Left ventricle myocardium inferior (tissue), 1 donor: Measurements from ENCODE around the gene SLC22A14. TPM values are rescaled to one million over a fixed set of nuclear protein-coding genes. Genes with fewer than 3 reads are reported as not detected.

Experiments used
- DNase-seq: peaks from one replicate; pipeline ENCODE4 v3.0.0-alpha.2; 2020
- H3K27ac ChIP-seq: fragments of 200-600 bp; replicated peaks from 2 replicates; pipeline ENCODE4 v1.8.0; 2021
- H3K27me3 ChIP-seq: fragments of 200-600 bp; 2 replicates; pipeline ENCODE4 v1.8.0; 2021; ENCODE audit warnings: low read depth
- H3K36me3 ChIP-seq: fragments of 200-600 bp; 2 replicates; pipeline ENCODE4 v1.8.0; 2021
- H3K4me1 ChIP-seq: fragments of 200-600 bp; 2 replicates; pipeline ENCODE4 v1.8.0; 2021
- H3K4me3 ChIP-seq: fragments of 200-600 bp; 2 replicates; pipeline ENCODE4 v1.8.0; 2021; ENCODE audit warnings: mild to moderate bottlenecking, moderate library complexity
- H3K9me3 ChIP-seq: fragments of 200-600 bp; replicated peaks from 2 replicates; pipeline ENCODE4 v1.8.0; 2021
- intact Hi-C: fragments of 100-400 bp; cut with micrococcal nuclease; formaldehyde crosslinking; loops from one replicate; pipeline ENCODE4 v1.11.0; 2022
- total RNA-seq: library from RNA; stranded (reverse); fragmentation: NEBNext Ultra II Directional; extraction: Animal tissue kit (Norgen Biotek cat#: 25700); gene quantifications from one replicate; pipeline ENCODE4 v1.2.1, GENCODE V29; 2021
- TF ChIP-seq, protein P1 (sequence below): fragments of 200-600 bp; IDR thresholded peaks from 2 replicates; pipeline ENCODE4 v1.8.0; 2021; ENCODE audit warnings: antibody characterized with exemption, mild to moderate bottlenecking, borderline replicate concordance
- donor health status: DM: no; HTN: yes; CAD: no; lungs with severe emphysema.

SLC22A14 gene
- total RNA-seq, 1 donor from 2014 or later, result not detected

DNA sequence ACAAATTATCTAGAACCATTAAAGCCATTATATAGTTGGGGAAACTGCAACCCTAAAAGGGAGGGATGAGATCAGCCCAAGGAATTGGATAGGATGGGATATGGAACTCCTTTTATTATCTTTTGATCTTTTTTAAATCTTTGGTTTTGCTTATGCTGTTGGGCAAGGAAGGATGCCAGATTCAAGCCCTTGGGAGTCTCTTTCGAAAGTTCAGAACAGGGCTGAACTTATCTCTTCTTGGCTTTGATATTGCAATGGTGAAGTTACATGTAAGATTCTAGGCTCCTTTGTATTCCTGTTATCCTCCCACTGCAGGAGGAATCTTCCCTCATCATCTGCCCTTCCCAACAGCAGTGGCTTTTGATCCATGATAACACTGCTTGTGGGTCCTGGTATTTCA lies 26.5 kb upstream of the SLC22A14 start:
- intact Hi-C loops, result no loop called here
- H3K27me3 ChIP-seq, result no peaks in the 10 kb centered on the region
- H3K27ac ChIP-seq, result no peak overlapping the region
- H3K36me3 ChIP-seq, result peaks cover 45% of the 10 kb centered on the region
- DNase-seq, result no peak
- H3K4me1 ChIP-seq, result peaks cover 7% of the 10 kb centered on the region
- TF ChIP-seq, protein P1, sequence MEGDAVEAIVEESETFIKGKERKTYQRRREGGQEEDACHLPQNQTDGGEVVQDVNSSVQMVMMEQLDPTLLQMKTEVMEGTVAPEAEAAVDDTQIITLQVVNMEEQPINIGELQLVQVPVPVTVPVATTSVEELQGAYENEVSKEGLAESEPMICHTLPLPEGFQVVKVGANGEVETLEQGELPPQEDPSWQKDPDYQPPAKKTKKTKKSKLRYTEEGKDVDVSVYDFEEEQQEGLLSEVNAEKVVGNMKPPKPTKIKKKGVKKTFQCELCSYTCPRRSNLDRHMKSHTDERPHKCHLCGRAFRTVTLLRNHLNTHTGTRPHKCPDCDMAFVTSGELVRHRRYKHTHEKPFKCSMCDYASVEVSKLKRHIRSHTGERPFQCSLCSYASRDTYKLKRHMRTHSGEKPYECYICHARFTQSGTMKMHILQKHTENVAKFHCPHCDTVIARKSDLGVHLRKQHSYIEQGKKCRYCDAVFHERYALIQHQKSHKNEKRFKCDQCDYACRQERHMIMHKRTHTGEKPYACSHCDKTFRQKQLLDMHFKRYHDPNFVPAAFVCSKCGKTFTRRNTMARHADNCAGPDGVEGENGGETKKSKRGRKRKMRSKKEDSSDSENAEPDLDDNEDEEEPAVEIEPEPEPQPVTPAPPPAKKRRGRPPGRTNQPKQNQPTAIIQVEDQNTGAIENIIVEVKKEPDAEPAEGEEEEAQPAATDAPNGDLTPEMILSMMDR, result no peak
- H3K9me3 ChIP-seq, result no peaks in the 10 kb centered on the region
- H3K4me3 ChIP-seq, result no peak overlapping the region

DNA sequence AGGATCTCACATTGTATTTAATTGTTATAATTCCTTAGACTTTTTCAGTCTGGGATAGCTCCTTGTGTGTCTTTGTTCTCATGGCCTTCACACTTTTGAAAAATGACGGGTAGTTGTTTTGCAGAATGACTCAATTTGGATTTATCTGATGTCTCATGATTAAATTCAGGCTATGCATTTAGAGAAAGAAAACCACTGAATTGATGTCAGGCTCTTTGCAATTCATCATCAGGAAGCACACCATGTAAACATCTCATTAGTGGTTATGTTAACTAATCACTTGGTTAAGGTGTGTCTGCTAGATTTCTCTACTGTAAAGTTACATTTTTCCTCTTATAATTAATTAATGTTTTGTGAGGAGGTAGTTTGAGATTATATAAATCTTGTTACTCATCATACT lies 24.5 kb upstream of the SLC22A14 start:
- H3K4me1 ChIP-seq, result peaks cover 7% of the 10 kb centered on the region
- H3K27me3 ChIP-seq, result no peaks in the 10 kb centered on the region
- no peak for DNase-seq
- TF ChIP-seq, protein P1, result no peak
- peaks cover 29% of the 10 kb centered on the region for H3K36me3 ChIP-seq
- H3K27ac ChIP-seq, result no peak overlapping the region
- intact Hi-C loops, result no loop called here
- no peaks in the 10 kb centered on the region for H3K9me3 ChIP-seq
- H3K4me3 ChIP-seq, result no peak overlapping the region

GRCh38 chr3:38260474-38260873 lies 21.6 kb upstream of the SLC22A14 start:
- H3K4me3 ChIP-seq, result no peak overlapping the region
- no peak for DNase-seq
- peaks cover 24% of the 10 kb centered on the region for H3K4me1 ChIP-seq
- TF ChIP-seq, protein P1, result no peak
- H3K27ac ChIP-seq, result no peak overlapping the region
- H3K36me3 ChIP-seq, result no peaks in the 10 kb centered on the region
- H3K9me3 ChIP-seq, result no peaks in the 10 kb centered on the region
- intact Hi-C loops, result no loop called here
- H3K27me3 ChIP-seq, result no peaks in the 10 kb centered on the region

DNA sequence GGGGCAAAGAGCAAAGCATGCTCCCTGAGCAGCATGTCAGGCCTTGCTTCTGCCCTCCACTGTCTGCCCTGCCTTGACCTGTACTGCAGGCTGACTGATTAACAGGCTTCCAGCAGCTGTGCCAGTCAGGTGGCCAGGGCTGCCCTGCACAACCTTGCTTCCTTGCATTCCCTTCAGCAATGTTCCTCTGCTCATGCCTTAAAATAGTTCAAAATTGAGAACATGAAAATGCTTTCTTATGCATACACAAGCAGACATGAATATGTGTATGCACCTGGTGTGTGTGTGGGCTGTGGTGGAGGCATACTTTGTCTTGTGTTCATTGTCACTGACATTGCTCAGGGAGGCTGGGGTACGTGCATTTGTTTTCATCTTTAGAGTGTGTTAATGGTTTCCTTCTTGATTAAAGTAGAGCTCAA lies 17.7 kb upstream of the SLC22A14 start:
- Histone ChIP-seq H3K27me3 (no peaks in the 10 kb centered on the region), H3K27ac (peak overlapping the region; percentile 66), H3K4me1 (peaks cover 31% of the 10 kb centered on the region), H3K36me3 (no peaks in the 10 kb centered on the region), H3K9me3 (no peaks in the 10 kb centered on the region), H3K4me3 (no peak overlapping the region)
- intact Hi-C loops, result no loop called here
- TF ChIP-seq, protein P1, result no peak
- peak; percentile 24 for DNase-seq

DNA sequence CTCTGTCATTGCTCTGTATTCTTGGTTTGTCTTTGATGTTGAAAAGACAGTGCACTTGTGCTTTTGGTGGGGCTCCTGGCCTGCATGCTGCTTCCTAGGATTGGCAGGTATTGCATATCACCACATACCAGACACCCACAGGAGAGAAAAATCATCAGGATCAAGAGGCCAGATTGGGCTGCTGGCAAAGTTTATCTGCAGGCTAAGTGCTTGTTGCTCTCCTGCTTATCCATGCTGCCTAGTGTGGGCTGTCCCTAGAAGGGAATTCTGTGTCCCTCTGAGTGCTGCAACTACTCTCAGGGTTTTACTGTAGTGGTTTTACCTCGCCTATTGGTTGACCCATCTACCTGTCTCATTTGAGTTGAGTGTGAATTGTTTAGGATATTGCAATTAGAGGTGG lies 17.3 kb upstream of the SLC22A14 start:
- H3K27me3 ChIP-seq, result no peaks in the 10 kb centered on the region
- H3K4me3 ChIP-seq, result no peak overlapping the region
- intact Hi-C loops, result no loop called here
- H3K27ac ChIP-seq, result peak overlapping the region; percentile 66
- H3K36me3 ChIP-seq, result no peaks in the 10 kb centered on the region
- DNase-seq, result no peak
- H3K9me3 ChIP-seq, result no peaks in the 10 kb centered on the region
- TF ChIP-seq, protein P1, result no peak
- H3K4me1 ChIP-seq, result peaks cover 31% of the 10 kb centered on the region
